ENCODE measurements around the gene YTHDF1.

The YTHDF1 gene

GRCh38 chr20:63153254-63154221 lies 62.4 kb downstream of the YTHDF1 start:
- no peak for DNase-seq

- no peak for DNase-seq
Observed at GRCh38 chr20:63152322-63153253, 63.3 kb downstream of the YTHDF1 start.

- DNase-seq, result no peak
Observed at GRCh38 chr20:63151554-63152321, 64.2 kb downstream of the YTHDF1 start.

DNA sequence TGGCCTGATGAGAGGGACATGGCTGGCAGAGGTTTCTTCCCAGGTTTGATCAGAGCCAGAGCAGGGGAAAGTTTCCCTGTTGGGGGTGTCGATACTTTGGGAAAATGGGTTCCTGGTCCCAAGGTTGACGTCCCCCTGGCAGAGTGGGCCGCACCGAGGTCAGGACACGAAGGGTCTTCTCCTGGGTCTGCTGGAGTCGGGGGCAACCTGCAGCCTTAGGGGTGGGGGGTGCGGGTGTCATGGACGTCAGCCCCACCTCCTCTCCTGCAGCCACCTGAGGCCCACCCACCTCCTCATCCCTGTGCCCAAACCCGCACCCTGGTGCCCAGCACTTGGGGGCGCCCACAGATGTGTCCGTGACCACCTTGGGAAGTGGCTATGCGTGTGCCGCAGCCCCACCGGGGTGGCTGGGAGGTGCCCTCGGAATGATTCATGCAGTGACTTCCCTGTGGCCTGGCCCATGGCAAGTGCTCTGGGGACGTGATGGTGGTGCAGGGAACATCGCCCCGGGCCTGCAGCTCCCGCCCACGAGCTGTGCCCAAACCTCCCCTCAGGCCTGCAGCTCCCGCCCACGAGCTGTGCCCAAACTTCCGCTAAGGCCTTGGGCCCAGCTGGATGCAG lies 64.9 kb downstream of the YTHDF1 start:
- no peak for DNase-seq

DNA sequence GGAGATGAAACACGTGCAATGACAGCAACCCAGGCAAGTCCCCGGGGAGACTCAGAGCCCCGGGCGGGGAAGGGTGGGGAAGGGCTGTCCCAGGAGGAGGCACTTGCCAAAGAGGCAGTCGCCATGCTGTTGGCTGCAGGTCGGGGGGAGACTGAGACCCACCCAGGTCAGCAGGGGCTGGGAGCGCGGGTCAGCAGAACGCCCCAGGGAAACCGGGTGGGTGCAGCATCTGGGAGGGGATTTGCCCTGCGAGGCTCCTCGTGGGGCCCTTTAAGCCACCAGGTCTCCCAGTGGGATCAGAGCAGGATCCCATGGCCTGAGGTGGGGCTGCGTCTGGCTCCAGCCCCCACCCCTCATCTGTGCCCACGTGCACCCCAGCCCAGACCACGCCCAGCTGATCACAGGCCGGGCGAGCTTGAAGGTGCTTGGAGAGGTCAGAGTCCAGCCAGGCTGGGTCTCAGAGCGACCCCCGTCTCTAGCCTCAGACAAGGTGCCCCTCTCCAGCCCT lies 65.5 kb downstream of the YTHDF1 start:
- DNase-seq, result no peak

DNA sequence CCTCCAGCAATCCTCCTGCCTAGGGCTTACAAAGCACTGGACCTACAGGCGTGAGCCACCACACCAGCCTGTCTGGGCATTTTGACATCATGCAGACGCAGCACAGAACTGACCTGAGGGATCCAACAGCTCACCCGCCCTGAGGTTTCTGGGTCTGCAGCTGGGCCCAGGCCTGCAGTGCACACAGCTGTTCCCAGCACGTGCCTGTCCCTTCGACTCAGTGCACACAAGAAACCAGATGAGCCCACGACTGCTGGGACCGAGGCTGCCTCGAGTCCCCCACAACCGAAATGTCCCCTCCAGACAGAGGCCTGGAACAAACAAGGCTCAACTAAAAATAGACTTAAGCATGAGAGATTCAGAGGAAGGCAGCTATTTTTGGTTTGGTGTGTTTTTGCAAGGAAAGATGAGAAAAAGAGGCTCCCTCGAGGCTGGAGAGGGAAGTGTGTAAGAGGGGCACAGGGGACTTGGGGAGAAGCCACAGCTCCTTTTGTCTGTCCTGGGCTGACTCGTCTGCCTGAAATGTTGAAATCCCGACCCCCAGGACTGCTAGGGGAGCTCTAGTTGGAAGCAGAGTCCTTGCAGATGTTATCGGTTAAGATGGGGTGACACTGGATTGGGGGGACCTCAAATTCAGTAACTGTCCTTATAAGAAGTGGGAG lies 66.3 kb downstream of the YTHDF1 start:
- no peak for DNase-seq

- no peak for DNase-seq
Observed at GRCh38 chr20:63148696-63149095, 67.2 kb downstream of the YTHDF1 start.

- no peak for DNase-seq
Observed at GRCh38 chr20:63147532-63147931, 68.4 kb downstream of the YTHDF1 start.
